ENCODE data around the gene RAB40C. TPM values are rescaled to one million over a fixed set of nuclear protein-coding genes. Genes with fewer than 3 reads are reported as not detected.

RAB40C gene
- total RNA-seq, 1 experiment from 2014 or later, result 22.5 TPM

DNA sequence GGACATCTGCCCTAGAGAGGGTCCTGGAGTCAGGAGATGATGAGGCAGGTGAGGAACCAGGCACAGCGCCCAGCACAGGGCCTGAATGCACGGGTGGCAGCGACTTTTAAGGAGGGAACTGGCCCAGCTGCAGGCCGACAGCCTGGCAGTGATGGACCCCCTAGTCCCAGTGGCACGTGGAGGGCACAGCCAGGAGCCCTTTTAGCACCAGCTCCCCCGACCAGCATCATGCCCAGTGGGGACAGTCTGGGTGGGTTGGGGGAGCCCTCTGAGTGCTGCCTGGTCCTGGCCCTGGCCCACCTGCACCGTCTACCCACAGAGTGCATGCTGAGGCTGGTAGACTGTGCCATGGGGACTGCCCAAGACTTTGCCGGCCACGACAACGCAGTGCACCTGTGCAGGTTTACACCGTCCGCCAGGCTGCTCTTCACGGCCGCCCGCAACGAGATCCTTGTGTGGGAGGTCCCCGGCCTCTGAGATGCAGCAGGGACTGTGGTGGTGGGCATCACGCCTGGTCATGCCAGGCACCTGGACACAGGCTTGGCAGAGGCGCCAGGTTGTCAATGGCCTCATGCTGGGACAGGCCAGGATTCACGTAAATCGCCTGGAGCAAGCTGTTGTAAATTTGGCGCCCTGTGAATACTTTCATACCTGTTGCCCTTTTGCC is 77.4 kb downstream of the RAB40C start:
- POLR2A ChIA-PET, result interaction anchor here (1.0 to 1.8 kb wide), 2 partner anchors 29 to 53 kb away, joined by 3 to 6 read pairs; no protein-coding TSS in a partner anchor
- TF ChIP-seq PRRX2 (CRISPR knock-in tag; IDR thresholded peaks at IDR 0.05), result no peak
- no peak for TF ChIP-seq TEAD1 (CRISPR knock-in tag; IDR thresholded peaks at IDR 0.05)
- TF ChIP-seq NR3C1 (CRISPR knock-in tag; conservative IDR thresholded peaks at IDR 0.05; ENCODE audit: low read depth), result no peak
- no peak for TF ChIP-seq ZNF138 (CRISPR knock-in tag; conservative IDR thresholded peaks at IDR 0.05)
- H3K27ac Mint-ChIP-seq, result peak overlapping the region; percentile 86
- CTCF ChIA-PET, result interaction anchor here (0.6 to 3.0 kb wide), 23 partner anchors 9 to 296 kb away, joined by 3 to 21 read pairs (median 4); partner anchors contain the start of genes ANTKMT, CIAO3, JMJD8 and RAB40C
- ATAC-seq, result no peak
- H3K4me3 Mint-ChIP-seq, result 0 out of 2 replicates have a peak overlapping the region, but pooled peaks have one; percentile 30
- no peaks in the 10 kb centered on the region for H3K4me1 Mint-ChIP-seq
- H3K9me3 Mint-ChIP-seq, result no peaks in the 10 kb centered on the region
- H3K27me3 Mint-ChIP-seq (ENCODE audit: low read depth), result no peaks in the 10 kb centered on the region
- no peak for DNase-seq (ENCODE audit: low spot score)
- peaks cover 7% of the 10 kb centered on the region for H3K36me3 Mint-ChIP-seq

DNA sequence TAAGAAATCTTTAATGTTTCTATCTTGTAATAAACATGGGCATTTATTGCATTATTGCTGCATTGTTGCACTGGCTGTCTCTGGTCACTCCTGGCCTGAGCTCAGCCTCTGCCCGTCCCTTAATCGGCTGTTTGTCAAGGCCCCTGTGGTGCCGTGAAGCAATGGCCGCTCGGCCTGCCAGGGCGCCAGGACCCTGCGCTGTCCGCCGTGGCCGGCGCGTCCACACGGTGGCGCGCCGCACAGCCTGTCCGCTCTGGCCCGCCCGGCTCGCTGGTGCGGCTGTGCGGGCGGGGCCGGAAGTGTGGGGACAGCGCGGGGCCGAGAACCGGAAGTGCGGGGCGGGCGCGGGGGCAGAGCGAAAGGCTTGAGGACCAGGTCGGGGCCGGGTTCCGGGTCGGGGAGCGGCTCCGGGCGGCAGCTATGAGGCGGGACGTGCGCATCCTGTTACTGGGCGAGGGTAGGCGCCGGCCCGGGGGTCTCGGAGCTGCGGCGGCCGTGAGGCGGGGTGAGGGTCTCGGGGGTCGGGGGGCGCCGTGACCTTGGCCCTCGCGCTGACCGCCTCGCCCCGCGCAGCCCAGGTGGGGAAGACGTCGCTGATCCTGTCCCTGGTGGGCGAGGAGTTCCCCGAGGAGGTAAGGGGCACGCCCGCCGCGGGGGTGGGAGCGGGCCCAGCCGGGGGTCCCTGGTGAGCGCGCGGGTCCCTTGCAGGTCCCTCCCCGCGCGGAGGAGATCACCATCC is 78.1 kb downstream of the RAB40C start, which contains the start of gene RHOT2:
TSS of gene RHOT2 (plus strand) at position 353 of the 739 bp plus-strand sequence. CDS start at position 421, 68 bp downstream.
- peaks cover 10% of the 10 kb centered on the region for H3K36me3 Mint-ChIP-seq
- H3K27ac Mint-ChIP-seq, result peak within 1 kb of the TSS; percentile 86
- CTCF ChIA-PET, result interaction anchor here (0.6 to 3.0 kb wide), 23 partner anchors 8 to 297 kb away, joined by 3 to 21 read pairs (median 4); partner anchors contain the start of genes ANTKMT, CIAO3, JMJD8 and RAB40C
- POLR2A ChIA-PET, result interaction anchor here (1.0 to 1.8 kb wide), 2 partner anchors 30 to 52 kb away, joined by 3 to 6 read pairs; no protein-coding TSS in a partner anchor
- DNase-seq (ENCODE audit: low spot score), result peak; percentile 93
- H3K4me3 Mint-ChIP-seq, result peak within 1 kb of the TSS; percentile 65
- peak; percentile 95 for ATAC-seq
- H3K27me3 Mint-ChIP-seq (ENCODE audit: low read depth), result no peaks in the 10 kb centered on the region
- no peaks in the 10 kb centered on the region for H3K9me3 Mint-ChIP-seq
- H3K4me1 Mint-ChIP-seq, result no peaks in the 10 kb centered on the region
- TF ChIP-seq, protein P1, sequence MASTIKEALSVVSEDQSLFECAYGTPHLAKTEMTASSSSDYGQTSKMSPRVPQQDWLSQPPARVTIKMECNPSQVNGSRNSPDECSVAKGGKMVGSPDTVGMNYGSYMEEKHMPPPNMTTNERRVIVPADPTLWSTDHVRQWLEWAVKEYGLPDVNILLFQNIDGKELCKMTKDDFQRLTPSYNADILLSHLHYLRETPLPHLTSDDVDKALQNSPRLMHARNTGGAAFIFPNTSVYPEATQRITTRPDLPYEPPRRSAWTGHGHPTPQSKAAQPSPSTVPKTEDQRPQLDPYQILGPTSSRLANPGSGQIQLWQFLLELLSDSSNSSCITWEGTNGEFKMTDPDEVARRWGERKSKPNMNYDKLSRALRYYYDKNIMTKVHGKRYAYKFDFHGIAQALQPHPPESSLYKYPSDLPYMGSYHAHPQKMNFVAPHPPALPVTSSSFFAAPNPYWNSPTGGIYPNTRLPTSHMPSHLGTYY (CRISPR knock-in tag; IDR thresholded peaks at IDR 0.05), result no peak
- TF ChIP-seq TP53 (CRISPR knock-in tag; IDR thresholded peaks at IDR 0.05) (peak; percentile 50; the same call in 1 of the 2 replicates), GTF2I (CRISPR knock-in tag; conservative IDR thresholded peaks at IDR 0.05) (no peak), CDX4 (CRISPR knock-in tag; IDR thresholded peaks at IDR 0.05; ENCODE audit: borderline replicate concordance) (no peak), STAT6 (CRISPR knock-in tag; conservative IDR thresholded peaks at IDR 0.05; ENCODE audit: low read depth) (no peak), KAT7 (CRISPR knock-in tag; IDR thresholded peaks at IDR 0.05; ENCODE audit: borderline replicate concordance) (peak; percentile 98), FOXK1 (CRISPR knock-in tag; IDR thresholded peaks at IDR 0.05) (no peak; the same call in 1 of the 2 replicates), CREB1 (CRISPR knock-in tag; IDR thresholded peaks at IDR 0.05) (no peak), USF1 (CRISPR knock-in tag; IDR thresholded peaks at IDR 0.05) (no peak; the same call in 1 of the 2 replicates), TEAD4 (CRISPR knock-in tag; IDR thresholded peaks at IDR 0.05) (0 out of 2 replicates have a peak, but pooled peaks have one; percentile 57), TCF7 (CRISPR knock-in tag; IDR thresholded peaks at IDR 0.05; ENCODE audit: low read depth) (no peak), HMGXB4 (CRISPR knock-in tag; IDR thresholded peaks at IDR 0.05) (peak; percentile 100), SMAD3 (CRISPR knock-in tag; IDR thresholded peaks at IDR 0.05; ENCODE audit: borderline replicate concordance) (no peak), ZNF232 (CRISPR knock-in tag; IDR thresholded peaks at IDR 0.05) (no peak; the same call in 1 of the 2 replicates)
- TF ChIP-seq, protein P2, sequence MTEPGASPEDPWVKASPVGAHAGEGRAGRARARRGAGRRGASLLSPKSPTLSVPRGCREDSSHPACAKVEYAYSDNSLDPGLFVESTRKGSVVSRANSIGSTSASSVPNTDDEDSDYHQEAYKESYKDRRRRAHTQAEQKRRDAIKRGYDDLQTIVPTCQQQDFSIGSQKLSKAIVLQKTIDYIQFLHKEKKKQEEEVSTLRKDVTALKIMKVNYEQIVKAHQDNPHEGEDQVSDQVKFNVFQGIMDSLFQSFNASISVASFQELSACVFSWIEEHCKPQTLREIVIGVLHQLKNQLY (CRISPR knock-in tag; IDR thresholded peaks at IDR 0.05), result 0 out of 2 replicates have a peak, but pooled peaks have one; percentile 67
- TF ChIP-seq, protein P3, sequence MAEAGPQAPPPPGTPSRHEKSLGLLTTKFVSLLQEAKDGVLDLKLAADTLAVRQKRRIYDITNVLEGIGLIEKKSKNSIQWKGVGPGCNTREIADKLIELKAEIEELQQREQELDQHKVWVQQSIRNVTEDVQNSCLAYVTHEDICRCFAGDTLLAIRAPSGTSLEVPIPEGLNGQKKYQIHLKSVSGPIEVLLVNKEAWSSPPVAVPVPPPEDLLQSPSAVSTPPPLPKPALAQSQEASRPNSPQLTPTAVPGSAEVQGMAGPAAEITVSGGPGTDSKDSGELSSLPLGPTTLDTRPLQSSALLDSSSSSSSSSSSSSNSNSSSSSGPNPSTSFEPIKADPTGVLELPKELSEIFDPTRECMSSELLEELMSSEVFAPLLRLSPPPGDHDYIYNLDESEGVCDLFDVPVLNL (CRISPR knock-in tag; IDR thresholded peaks at IDR 0.05; ENCODE audit: borderline replicate concordance, low read depth), result no peak

All from WTC11 (cell line).